ENCODE results near the gene DOCK1. TPM values are rescaled to one million over a fixed set of nuclear protein-coding genes. Genes with fewer than 3 reads are reported as not detected.

Gene DOCK1
- total RNA-seq, 1 donor from 2014 or later: 69.3 TPM

- no peak for DNase-seq (ENCODE audit: low read depth in 2 of 2)
Observed at GRCh38 chr10:127034034-127034633, 128.9 kb downstream of the DOCK1 start.

DNA sequence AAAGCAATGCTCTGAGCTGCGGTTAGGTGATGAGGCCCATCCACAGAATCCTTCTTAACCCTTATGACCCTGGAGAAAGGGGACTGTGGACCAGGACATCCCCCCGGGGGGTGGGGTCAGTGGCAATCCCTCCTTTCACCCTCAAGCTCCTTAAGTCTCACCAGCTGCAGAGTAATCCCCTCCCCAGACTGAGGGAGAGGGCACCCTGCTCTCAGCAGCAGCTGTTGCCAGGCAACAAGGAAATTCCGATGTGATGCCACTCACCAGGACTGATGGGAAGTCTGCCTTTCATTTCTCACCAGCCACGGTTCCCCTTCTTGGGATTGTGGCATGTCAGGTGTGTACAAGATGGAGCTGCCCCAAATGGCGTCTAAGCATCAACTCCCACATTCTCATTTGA is 129.6 kb downstream of the DOCK1 start:
- DNase-seq (ENCODE audit: low read depth in 2 of 2): no peak

GRCh38 chr10:127035827-127036226 is 130.6 kb downstream of the DOCK1 start:
- no peak for DNase-seq (ENCODE audit: low read depth in 2 of 2)

- DNase-seq (ENCODE audit: low read depth in 2 of 2): no peak
Observed at GRCh38 chr10:127036987-127037386, 131.8 kb downstream of the DOCK1 start.

GRCh38 chr10:127039435-127039834 is 134.2 kb downstream of the DOCK1 start:
- no peak for DNase-seq (ENCODE audit: low read depth in 2 of 2)

- no peak for DNase-seq (ENCODE audit: low read depth in 2 of 2)
Observed at GRCh38 chr10:127040756-127041155, 135.5 kb downstream of the DOCK1 start.

DNA sequence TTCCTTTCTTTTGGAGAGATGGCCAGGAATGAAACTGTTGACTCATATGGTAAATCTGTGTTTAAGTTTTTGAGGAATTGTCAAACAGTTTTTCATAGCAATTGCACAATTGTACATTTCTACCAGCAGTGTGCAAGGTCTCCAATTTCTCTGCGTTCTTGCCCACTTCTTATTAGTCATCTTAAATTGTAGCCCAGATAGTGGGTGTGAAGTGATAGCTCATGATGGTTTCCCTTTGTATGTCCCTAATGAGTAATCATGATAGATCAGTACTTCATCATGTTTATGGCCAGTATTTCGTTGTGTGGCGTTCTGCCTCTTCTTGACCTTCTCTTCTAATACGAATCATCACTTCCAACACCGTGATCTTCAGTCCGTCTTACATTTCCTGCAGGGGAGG is 136.3 kb downstream of the DOCK1 start:
- peak in 1 of 2 donors; percentile 4 for DNase-seq (ENCODE audit: low read depth in 2 of 2)

- no peak for DNase-seq (ENCODE audit: low read depth in 2 of 2)
Observed at GRCh38 chr10:127043301-127043700, 138.1 kb downstream of the DOCK1 start.

- DNase-seq (ENCODE audit: low read depth in 2 of 2): no peak
Observed at GRCh38 chr10:127044186-127044585, 139.0 kb downstream of the DOCK1 start.

GRCh38 chr10:127046975-127047877 is 142.0 kb downstream of the DOCK1 start:
- no peak for DNase-seq (ENCODE audit: low read depth in 2 of 2)

DNA sequence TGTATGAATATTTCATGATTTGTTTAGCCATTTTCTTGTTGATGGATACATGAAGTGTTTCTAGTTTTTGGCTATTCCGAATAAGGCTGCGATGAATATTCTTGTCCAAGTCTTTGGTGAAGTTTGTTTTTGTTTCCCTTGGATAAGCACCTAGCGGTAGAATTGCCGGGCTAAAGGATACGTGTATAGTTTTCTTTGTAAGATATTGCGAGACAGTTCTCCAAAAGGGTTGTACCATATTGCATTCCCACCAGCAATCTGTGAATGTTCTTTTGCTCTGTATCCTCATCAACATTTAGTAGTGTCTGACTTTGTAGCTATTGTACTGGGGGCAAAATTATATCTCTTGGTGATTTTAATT is 142.6 kb downstream of the DOCK1 start:
- DNase-seq (ENCODE audit: low read depth in 2 of 2): no peak

GRCh38 chr10:127048630-127049029 is 143.4 kb downstream of the DOCK1 start:
- DNase-seq (ENCODE audit: low read depth in 2 of 2): no peak

GRCh38 chr10:127052001-127052400 is 146.8 kb downstream of the DOCK1 start:
- no peak for DNase-seq (ENCODE audit: low read depth in 2 of 2)

DNA sequence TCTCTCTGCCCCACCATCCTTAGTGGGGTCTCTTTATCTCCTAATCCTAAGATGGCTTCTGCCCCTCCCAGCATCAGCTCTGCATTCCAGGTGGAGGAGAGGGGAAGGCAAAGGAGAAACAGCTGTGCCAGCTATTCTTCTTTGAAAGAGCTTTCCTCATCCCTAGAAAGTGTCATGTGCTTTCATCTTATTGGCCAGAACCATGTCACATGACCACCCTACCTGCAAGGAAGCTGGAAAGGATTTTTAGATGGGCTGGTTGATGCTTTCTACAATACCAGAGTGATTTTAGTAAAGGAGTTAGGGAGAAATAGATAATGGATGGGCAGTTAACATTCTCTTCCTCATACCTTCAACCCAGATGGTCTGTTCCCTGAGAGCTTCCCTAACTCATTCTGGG is 150.0 kb downstream of the DOCK1 start:
- DNase-seq (ENCODE audit: low read depth in 2 of 2): no peak

- DNase-seq (ENCODE audit: low read depth in 2 of 2): no peak
Observed at GRCh38 chr10:127059314-127059713, 154.1 kb downstream of the DOCK1 start.

- no peak for DNase-seq (ENCODE audit: low read depth in 2 of 2)
Observed at GRCh38 chr10:127063762-127064161, 158.5 kb downstream of the DOCK1 start.

DNA sequence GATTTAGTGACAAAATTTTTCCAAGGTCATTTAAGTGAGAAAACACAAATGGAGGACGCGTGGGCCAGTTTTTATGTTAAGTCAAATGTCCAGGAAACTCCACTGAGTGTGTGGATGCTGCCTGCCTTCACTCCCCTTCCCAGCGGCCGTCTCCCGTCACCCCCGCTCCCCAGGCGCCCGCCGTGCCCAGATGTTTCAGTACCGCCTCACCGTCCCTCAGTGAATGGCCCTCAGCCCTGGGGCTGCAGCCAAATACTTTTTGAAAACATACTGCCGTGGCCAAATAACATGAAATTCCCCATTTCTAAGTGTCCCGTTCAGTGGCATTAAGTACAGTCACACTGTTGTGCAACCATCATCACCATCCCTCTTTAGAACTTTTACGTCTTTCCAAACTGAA is 159.2 kb downstream of the DOCK1 start:
- DNase-seq (ENCODE audit: low read depth in 2 of 2): no peak

DNA sequence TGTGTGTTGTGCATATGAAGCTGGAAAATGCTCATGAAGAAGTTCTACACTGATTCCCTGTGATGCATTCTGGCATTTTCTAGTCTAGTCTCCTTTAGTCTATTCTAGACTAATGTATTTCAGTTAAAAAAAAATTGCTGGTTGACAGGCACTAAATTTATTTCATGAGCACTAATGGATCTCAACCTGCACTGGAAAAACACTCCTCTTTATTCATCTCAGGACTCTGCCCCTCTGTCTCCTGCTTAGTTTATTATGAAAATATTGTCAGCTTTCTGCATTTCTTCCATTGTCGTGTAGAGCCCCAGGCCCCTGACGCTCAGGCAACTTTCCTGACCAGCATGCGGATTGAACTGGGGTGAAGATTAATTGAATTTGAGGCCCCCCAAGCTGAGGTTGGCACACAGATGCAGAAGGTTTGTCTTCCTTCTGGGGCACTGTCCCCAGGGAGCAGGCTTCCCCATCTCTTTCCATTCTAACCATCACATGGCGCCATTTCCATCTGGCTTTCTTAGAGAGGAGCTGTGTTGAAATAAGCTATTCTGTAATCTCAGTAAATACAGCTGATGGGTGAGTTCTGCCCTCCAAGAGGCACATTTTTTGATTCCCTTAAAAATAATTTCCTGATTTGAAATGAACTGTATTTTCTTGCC is 162.4 kb downstream of the DOCK1 start:
- DNase-seq (ENCODE audit: low read depth in 2 of 2): no peak

- no peak for DNase-seq (ENCODE audit: low read depth in 2 of 2)
Observed at GRCh38 chr10:127068485-127068884, 163.3 kb downstream of the DOCK1 start.

- DNase-seq (ENCODE audit: low read depth in 2 of 2): no peak
Observed at GRCh38 chr10:127069436-127069835, 164.2 kb downstream of the DOCK1 start.

DNA sequence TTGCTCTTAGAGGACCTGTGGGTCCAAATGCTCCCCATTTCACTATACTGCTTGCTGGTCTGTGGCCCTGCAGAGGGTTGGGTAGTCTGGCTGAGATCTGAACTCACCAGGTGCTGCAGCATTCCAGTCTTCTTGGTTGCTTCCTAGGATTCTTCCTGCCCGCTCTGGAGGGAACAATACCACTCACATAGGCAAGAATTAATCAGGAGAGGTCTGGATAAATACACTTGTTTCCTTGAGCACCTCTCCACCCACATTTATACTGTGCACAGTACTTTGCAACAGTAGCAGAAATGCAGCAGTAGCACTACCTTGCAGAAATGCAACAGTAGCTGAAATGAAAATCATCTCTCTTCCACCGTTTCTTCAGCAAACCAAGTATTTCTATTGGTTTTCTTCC is 165.9 kb downstream of the DOCK1 start:
- DNase-seq (ENCODE audit: low read depth in 2 of 2): no peak

DNA sequence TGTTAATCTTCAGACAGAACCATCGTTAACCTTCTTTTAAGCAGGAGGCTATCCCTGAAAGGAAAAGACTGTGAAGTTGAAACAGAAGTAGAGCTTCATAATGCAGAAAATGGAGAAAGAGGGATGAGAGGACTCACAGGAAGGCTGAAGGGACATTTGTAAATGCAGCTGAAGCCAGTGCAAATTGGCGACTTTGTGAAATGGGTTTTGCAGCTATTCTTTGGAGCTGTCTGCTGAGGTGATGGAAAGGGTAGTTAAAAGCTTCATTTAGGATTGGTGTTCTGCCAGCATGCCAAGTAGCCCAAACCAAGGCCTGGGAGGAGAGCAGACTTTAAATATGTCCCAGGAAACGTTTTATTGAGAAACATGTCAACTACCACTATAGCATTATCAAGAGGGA is 168.4 kb downstream of the DOCK1 start:
- no peak for DNase-seq (ENCODE audit: low read depth in 2 of 2)

- no peak for DNase-seq (ENCODE audit: low read depth in 2 of 2)
Observed at GRCh38 chr10:127079392-127079791, 174.2 kb downstream of the DOCK1 start.
